ENCODE data around the gene POU1F1.
"Not testable (repeated sequence)": the region's sequence is repeated elsewhere in the genome, so short reads cannot be mapped to it uniquely, and the experiment has no call there.

The POU1F1 gene

DNA sequence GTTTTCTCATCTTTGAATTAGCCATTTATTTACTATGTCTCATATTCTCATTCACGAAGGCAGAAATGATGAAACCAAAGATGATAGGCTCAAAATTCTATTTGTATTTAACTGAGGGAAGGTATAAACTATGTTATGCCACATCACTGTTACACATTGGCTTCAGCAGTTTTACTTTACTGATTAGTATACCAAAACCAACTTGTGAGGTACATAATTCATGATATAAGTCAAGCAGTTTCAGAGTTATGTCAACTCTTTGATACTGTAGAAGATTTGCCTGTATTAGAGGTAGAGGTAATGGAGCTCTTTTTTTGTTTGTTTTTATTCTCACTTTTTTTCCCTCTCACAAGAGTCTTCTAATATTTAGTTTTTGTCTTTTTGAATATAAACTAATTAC lies 26.4 kb downstream of the POU1F1 start:
- no peak for DNase-seq (ENCODE audit: low read depth in 2 of 2)

DNA sequence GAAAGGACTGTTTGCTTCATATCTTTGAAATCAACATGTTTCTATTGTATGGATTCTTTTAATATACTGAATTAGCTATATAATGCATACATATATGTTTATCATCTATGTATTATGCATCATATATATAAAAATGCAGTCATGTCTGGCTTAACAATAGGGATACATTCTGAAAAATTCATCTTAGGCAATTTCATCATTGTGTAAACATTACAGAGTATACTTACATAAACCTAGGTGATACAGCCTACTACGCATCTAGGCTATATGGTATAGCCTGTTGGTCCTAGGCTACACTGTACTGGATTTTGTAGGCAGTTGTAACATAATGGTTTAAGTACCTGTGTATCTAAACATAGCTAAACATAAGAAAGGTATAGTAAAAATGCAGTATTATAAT lies 27.6 kb downstream of the POU1F1 start:
- no peak for DNase-seq (ENCODE audit: low read depth in 2 of 2)

- not testable (repeated sequence) for DNase-seq (ENCODE audit: low read depth in 2 of 2)
Measured at GRCh38 chr3:87248231-87248630, 28.2 kb downstream of the POU1F1 start.

DNA sequence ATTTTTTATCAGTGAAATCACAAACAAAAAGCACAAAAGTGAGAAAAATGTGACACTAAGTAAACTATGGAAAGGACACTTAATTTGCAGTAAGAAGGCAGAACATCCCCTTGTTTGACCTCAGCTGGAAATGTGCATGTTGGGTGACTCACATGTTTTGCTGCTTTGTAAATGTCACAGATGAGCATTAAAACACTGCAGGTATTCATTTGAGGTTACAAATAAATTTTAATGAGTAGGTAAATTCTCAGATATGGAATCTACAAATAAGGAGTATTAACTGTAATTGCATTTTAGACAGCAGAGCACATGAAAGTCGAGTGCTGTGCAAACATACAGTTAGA lies 29.0 kb downstream of the POU1F1 start:
- DNase-seq (ENCODE audit: low read depth in 2 of 2), result no peak

GRCh38 chr3:87246662-87247429 lies 29.5 kb downstream of the POU1F1 start:
- no peak for DNase-seq (ENCODE audit: low read depth in 2 of 2)

DNA sequence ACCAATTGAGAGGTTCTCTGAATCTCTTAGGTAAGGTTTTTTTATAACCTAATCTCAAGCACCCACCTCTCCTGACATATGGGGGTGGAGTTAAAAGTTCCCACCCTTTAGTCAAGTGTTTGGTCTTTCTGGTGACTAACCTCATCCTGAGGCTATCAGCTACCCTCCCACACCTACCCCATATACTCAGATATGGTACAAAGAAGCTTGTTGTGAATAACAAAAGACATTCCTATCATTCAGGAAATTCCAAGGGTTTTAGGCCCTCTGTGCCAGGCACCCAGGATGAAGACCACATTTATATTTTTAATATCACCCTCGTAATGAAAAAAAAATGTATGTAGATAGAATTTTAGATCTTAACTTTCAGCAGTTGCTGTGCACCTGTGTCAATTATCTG lies 40.3 kb downstream of the POU1F1 start:
- no peak for DNase-seq (ENCODE audit: low read depth in 2 of 2)

GRCh38 chr3:87233805-87234204 lies 42.6 kb downstream of the POU1F1 start:
- no peak for DNase-seq (ENCODE audit: low read depth in 2 of 2)

GRCh38 chr3:87229113-87229512 lies 47.3 kb downstream of the POU1F1 start:
- DNase-seq (ENCODE audit: low read depth in 2 of 2), result no peak

- DNase-seq (ENCODE audit: low read depth in 2 of 2), result no peak
Measured at GRCh38 chr3:87228316-87228715, 48.1 kb downstream of the POU1F1 start.

- DNase-seq (ENCODE audit: low read depth in 2 of 2), result no peak
Measured at GRCh38 chr3:87227835-87228144, 48.6 kb downstream of the POU1F1 start.

DNA sequence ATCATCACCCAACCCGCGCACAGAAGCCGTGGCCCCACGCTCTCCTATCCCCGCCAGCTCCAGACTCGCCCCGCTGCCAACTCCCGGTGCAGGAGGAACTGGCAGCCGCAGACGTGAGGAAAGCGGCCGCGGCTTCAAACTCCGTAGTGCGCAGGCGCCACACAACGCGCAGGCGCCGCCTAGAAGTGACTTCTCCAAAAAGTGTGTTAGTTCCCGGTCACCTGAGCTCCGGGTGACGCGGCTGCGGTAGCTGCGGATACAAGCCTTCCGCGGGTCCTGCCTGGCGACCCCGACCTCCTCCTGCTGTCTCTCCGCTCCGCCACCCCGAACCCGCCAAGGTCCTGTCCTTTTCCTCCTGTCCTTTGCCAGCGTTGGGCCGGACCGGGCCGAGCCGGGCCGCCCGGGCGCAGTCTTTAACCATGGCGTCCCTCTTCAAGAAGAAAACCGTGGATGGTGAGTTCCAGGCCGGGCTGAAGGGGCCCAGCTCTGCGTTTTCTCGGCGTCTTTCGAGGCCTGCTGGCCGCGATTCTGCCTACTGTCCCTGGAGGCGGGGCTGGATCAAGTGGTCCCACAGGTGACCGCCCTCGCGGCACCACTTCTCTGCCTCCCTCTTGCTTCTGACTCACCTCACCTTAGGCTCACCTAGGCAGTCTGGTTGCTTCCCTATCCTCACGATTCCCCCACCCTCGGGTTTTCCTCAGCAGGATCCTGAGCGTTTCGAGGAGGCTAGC lies 49.1 kb downstream of the POU1F1 start, which contains the start of gene CHMP2B:
CHMP2B (plus strand) TSS at position 206 of the 731 bp plus-strand sequence; CDS start at position 420, 214 bp downstream.
- DNase-seq (ENCODE audit: low read depth in 2 of 2), result peak; percentile 79 to 83

- no peak for DNase-seq (ENCODE audit: low read depth in 2 of 2)
Measured at GRCh38 chr3:87225659-87226058, 50.7 kb downstream of the POU1F1 start.

DNA sequence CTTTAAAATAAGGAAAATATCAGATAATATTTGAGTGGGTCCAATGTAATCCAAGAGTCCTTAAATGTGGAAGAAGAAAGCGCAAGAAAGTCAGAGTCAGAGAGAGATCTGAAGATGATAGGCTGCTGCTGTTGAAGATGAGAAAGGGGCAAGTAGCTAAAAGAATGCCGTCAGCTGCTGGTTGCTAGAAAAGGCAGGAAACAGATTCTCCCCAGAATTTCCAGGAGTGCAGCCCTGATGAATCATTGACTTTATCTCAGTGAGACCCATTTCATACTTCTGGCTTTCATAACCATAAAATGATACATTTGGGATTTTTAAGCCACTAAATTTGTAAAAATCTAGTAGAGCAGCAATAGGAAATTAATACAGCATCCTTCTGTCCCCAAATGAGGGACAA lies 56.8 kb downstream of the POU1F1 start:
- DNase-seq (ENCODE audit: low read depth in 2 of 2), result no peak

DNA sequence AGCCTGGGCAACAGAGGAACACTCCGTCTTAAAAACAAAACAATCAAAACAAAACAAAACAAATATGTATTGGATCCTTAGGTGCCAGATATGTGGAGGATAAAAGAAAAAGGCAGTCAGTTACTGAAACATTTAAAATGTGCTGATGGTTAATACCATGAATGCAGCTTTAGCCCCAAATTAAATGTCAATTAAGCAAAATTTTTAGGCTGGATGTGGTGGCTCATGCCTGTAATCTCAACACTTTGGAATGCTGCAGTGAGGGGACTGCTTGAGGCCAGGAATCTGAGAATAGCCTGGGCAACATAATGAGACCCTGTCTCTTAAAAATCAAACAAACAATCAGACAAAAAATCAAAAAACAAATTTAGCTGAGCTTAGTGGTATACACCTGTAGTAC lies 57.8 kb downstream of the POU1F1 start:
- DNase-seq (ENCODE audit: low read depth in 2 of 2), result no peak

Data from stimulated activated CD8-positive, alpha-beta memory T cell treated with anti-CD3 and anti-CD28 coated beads, Interleukin-15, amount 100 ng/mL, for 4 hours (primary cell).